Osteoblast (primary cell): ENCODE data around the gene TTC33. TPM values are rescaled to one million over a fixed set of nuclear protein-coding genes. Genes with fewer than 3 reads are reported as not detected.

ENCODE experiments used
- DNase-seq: peaks from one replicate; pipeline ENCODE4 v3.0.0; 2011; ENCODE audit warnings: low spot score, mixed read lengths; ENCODE audit not compliant: insufficient read length; ENCODE audit errors: missing footprints
- H2AFZ ChIP-seq: 2 replicates; pipeline ENCODE4 v1.6.0; 2011; ENCODE audit warnings: mild to moderate bottlenecking, low read length
- H3K27ac ChIP-seq: 2 replicates; pipeline ENCODE4 v1.5.1; 2011; ENCODE audit warnings: mild to moderate bottlenecking, low read depth, low read length, moderate library complexity
- H3K27me3 ChIP-seq: 2 replicates; pipeline ENCODE4 v1.6.0; 2012; ENCODE audit warnings: mild to moderate bottlenecking, control low read depth, inconsistent platforms, low read length, moderate library complexity; ENCODE audit not compliant: insufficient read depth
- H3K36me3 ChIP-seq: 2 replicates; pipeline ENCODE4 v1.5.1; 2011; ENCODE audit warnings: mild to moderate bottlenecking, low read length, control low read depth, moderate library complexity; ENCODE audit not compliant: insufficient read depth
- H3K4me1 ChIP-seq: 2 replicates; pipeline ENCODE4 v1.5.1; 2011; ENCODE audit warnings: mild to moderate bottlenecking, low read length, control low read depth, moderate library complexity; ENCODE audit not compliant: insufficient read depth
- H3K4me2 ChIP-seq: 2 replicates; pipeline ENCODE4 v1.6.0; 2011; ENCODE audit warnings: mild to moderate bottlenecking, low read length; ENCODE audit not compliant: insufficient read depth
- H3K4me3 ChIP-seq: fragments of 200-600 bp; sonication (generic); 3 replicates; pipeline ENCODE4 v1.5.1; 2012; ENCODE audit warnings: mild to moderate bottlenecking, low read length, inconsistent platforms; ENCODE audit not compliant: insufficient read depth
- H3K79me2 ChIP-seq: 2 replicates; pipeline ENCODE4 v1.6.0; 2012; ENCODE audit warnings: mild to moderate bottlenecking, low read length, control low read depth, inconsistent platforms; ENCODE audit not compliant: insufficient read depth
- H3K9me3 ChIP-seq: 2 replicates; pipeline ENCODE4 v1.5.1; 2011; ENCODE audit warnings: low read depth, low read length, control low read depth
- H4K20me1 ChIP-seq: 2 replicates; pipeline ENCODE4 v1.6.0; 2012; ENCODE audit warnings: mild to moderate bottlenecking, low read length, control low read depth; ENCODE audit not compliant: insufficient read depth
- CTCF ChIP-seq: IDR thresholded peaks from 2 replicates; pipeline ENCODE4 v1.5.1; 2011; ENCODE audit warnings: mild to moderate bottlenecking, low read depth, low read length, moderate library complexity; ENCODE audit errors: extremely low read depth
- total RNA-seq: library from RNA; depleted of rRNA; stranded (reverse); fragments of >200 nt; gene quantifications from 2 replicates; pipeline ENCODE4 v1.2.3, GENCODE V29; 2012

The TTC33 gene
- total RNA-seq, 1 donor = 14.5 TPM

- H4K20me1 ChIP-seq = no peaks in the 10 kb centered on the region
- TF ChIP-seq CTCF = no peak
- H3K27ac ChIP-seq = no peak overlapping the region
Measured at GRCh38 chr5:40547557-40547956, 208.2 kb downstream of the TTC33 start.

GRCh38 chr5:40540301-40540700, 215.5 kb downstream of the TTC33 start:
- H3K27me3 ChIP-seq = no peaks in the 10 kb centered on the region
- DNase-seq = no peak

More at GRCh38 chr5:40547557-40547956, 208.2 kb downstream of the TTC33 start:
- H3K4me2 ChIP-seq = no peak overlapping the region
- peaks cover 13% of the 10 kb centered on the region for H3K4me1 ChIP-seq
- H3K27me3 ChIP-seq = no peaks in the 10 kb centered on the region
- no peak overlapping the region for H2AFZ ChIP-seq
- DNase-seq = no peak
- H3K4me3 ChIP-seq = no peak overlapping the region
- H3K79me2 ChIP-seq = no peaks in the 10 kb centered on the region
- no peaks in the 10 kb centered on the region for H3K36me3 ChIP-seq
- no peaks in the 10 kb centered on the region for H3K9me3 ChIP-seq

GRCh38 chr5:40524677-40525076, 231.1 kb downstream of the TTC33 start:
- no peak for DNase-seq
- Histone ChIP-seq H3K79me2 (no peaks in the 10 kb centered on the region), H3K9me3 (no peaks in the 10 kb centered on the region), H3K4me3 (no peak overlapping the region), H3K27me3 (no peaks in the 10 kb centered on the region), H3K27ac (no peak overlapping the region), H3K4me2 (no peak overlapping the region), H3K4me1 (no peaks in the 10 kb centered on the region), H4K20me1 (no peaks in the 10 kb centered on the region), H2AFZ (no peak overlapping the region), H3K36me3 (no peaks in the 10 kb centered on the region)
- TF ChIP-seq CTCF = no peak

More at GRCh38 chr5:40540301-40540700, 215.5 kb downstream of the TTC33 start:
- H3K9me3 ChIP-seq = no peaks in the 10 kb centered on the region
- no peak overlapping the region for H3K4me2 ChIP-seq
- no peak overlapping the region for H3K4me3 ChIP-seq
- H4K20me1 ChIP-seq = no peaks in the 10 kb centered on the region
- H2AFZ ChIP-seq = no peak overlapping the region
- no peaks in the 10 kb centered on the region for H3K79me2 ChIP-seq
- H3K4me1 ChIP-seq = no peaks in the 10 kb centered on the region
- H3K27ac ChIP-seq = no peak overlapping the region
- no peaks in the 10 kb centered on the region for H3K36me3 ChIP-seq
- TF ChIP-seq CTCF = no peak

- no peak for DNase-seq
Measured at GRCh38 chr5:40521925-40522324, 233.8 kb downstream of the TTC33 start.

More at GRCh38 chr5:40521925-40522324, 233.8 kb downstream of the TTC33 start:
- Histone ChIP-seq H3K27ac (no peak overlapping the region), H2AFZ (peak overlapping the region; percentile 72), H3K4me1 (no peaks in the 10 kb centered on the region), H3K4me3 (no peak overlapping the region), H3K27me3 (no peaks in the 10 kb centered on the region), H4K20me1 (no peaks in the 10 kb centered on the region), H3K79me2 (no peaks in the 10 kb centered on the region), H3K36me3 (no peaks in the 10 kb centered on the region), H3K9me3 (no peaks in the 10 kb centered on the region), H3K4me2 (no peak overlapping the region)
- no peak for TF ChIP-seq CTCF
